Activated naive CD8-positive, alpha-beta T cell treated with anti-CD3 and anti-CD28 coated beads for 36 hours (primary cell): ENCODE measurements around the gene PRKN. TPM values are rescaled to one million over a fixed set of nuclear protein-coding genes. Genes with fewer than 3 reads are reported as not detected.

Source experiments
- DNase-seq: peaks from one replicate; pipeline ENCODE4 v3.0.0; 2021
- H3K27ac Mint-ChIP-seq: one replicate; pipeline ENCODE4 v1.8.0; 2022; ENCODE audit warnings: mild to moderate bottlenecking, moderate library complexity, mixed read lengths
- H3K27me3 Mint-ChIP-seq: one replicate; pipeline ENCODE4 v1.8.0; 2022; ENCODE audit warnings: mild to moderate bottlenecking, mixed read lengths
- H3K36me3 Mint-ChIP-seq: one replicate; pipeline ENCODE4 v1.8.0; 2021; ENCODE audit warnings: mild to moderate bottlenecking, mixed read lengths
- H3K4me1 Mint-ChIP-seq: one replicate; pipeline ENCODE4 v1.8.0; 2021; ENCODE audit warnings: mixed read lengths
- H3K4me3 Mint-ChIP-seq: one replicate; pipeline ENCODE4 v1.8.0; 2022; ENCODE audit warnings: mild to moderate bottlenecking, moderate library complexity, mixed read lengths
- H3K9me3 Mint-ChIP-seq: one replicate; pipeline ENCODE4 v1.8.0; 2022; ENCODE audit warnings: mixed read lengths
- total RNA-seq, 2 experiments: library from RNA; stranded (reverse); gene quantifications; one replicate each; pipeline ENCODE4 v1.2.3, GENCODE V29; 2021

The PRKN gene
- total RNA-seq, 2 experiments from 2014 or later = 0.26 to 0.52 TPM

GRCh38 chr6:162674452-162674851 lies 53.1 kb downstream of the PRKN start:
- Mint-ChIP-seq H3K4me3 (no peak overlapping the region), H3K27me3 (no peaks in the 10 kb centered on the region), H3K27ac (no peak overlapping the region), H3K9me3 (no peaks in the 10 kb centered on the region), H3K36me3 (peaks cover under 1% of the 10 kb centered on the region), H3K4me1 (no peaks in the 10 kb centered on the region)
- no peak for DNase-seq

DNA sequence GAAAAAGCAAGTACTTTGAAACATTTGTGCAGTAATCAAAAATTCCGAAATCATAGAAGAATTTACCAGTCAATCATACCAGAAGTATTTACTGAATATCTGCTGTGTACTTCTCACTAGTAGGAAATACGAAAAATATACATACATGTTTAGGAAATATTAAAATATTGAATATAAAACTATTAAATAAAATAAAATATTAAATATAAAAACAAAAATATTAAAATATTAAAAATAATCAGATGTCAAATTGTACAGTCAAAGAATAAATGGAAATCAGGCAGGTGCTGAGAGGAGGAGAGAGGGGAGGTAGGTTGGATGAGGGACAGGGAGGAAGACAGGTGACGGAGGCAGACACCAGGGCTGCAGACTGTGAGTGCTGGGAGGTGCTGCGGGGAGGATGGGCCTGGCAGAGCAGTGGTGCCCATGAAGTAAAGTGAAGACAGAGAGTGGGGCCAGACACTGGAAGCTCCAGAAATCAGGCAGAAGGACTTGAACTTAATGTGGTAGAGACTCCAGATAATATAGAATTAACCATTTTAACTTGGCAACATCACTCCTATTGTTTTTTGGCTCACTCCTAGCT lies 55.9 kb downstream of the PRKN start:
- Mint-ChIP-seq H3K27ac (no peak overlapping the region), H3K36me3 (peaks cover 5% of the 10 kb centered on the region), H3K4me3 (no peak overlapping the region), H3K4me1 (peaks cover 4% of the 10 kb centered on the region), H3K27me3 (no peaks in the 10 kb centered on the region), H3K9me3 (no peaks in the 10 kb centered on the region)
- no peak for DNase-seq

DNA sequence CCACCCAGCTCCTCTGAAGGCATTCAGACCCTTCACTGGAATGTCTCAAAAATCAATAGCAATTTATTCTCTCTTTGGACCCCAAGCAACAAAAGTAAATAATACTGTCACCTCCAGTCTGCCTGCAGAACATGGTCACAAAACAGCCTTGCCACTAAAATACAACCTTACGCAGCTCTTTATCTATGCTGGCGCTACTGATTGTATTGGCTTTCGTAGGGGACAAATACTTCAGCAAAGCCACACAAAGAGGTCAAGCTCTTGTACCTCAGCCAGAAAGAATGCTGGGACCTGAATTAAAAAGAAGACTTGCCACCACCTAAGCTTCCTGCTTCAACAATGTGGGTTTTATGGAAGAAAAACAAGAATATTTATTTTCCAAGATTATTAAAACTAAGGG lies 57.2 kb downstream of the PRKN start:
- Mint-ChIP-seq H3K27ac (no peak overlapping the region), H3K36me3 (peaks cover 5% of the 10 kb centered on the region), H3K4me3 (no peak overlapping the region), H3K4me1 (peaks cover 4% of the 10 kb centered on the region), H3K9me3 (peaks cover 5% of the 10 kb centered on the region), H3K27me3 (no peaks in the 10 kb centered on the region)
- DNase-seq = no peak

- no peak for DNase-seq
- H3K4me1 Mint-ChIP-seq = peaks cover 4% of the 10 kb centered on the region
- H3K27ac Mint-ChIP-seq = no peak overlapping the region
- peaks cover 6% of the 10 kb centered on the region for H3K9me3 Mint-ChIP-seq
- H3K27me3 Mint-ChIP-seq = no peaks in the 10 kb centered on the region
- H3K36me3 Mint-ChIP-seq = peaks cover 15% of the 10 kb centered on the region
- H3K4me3 Mint-ChIP-seq = no peak overlapping the region
These were observed 61.3 kb downstream of the PRKN start for GRCh38 chr6:162666246-162666645.

DNA sequence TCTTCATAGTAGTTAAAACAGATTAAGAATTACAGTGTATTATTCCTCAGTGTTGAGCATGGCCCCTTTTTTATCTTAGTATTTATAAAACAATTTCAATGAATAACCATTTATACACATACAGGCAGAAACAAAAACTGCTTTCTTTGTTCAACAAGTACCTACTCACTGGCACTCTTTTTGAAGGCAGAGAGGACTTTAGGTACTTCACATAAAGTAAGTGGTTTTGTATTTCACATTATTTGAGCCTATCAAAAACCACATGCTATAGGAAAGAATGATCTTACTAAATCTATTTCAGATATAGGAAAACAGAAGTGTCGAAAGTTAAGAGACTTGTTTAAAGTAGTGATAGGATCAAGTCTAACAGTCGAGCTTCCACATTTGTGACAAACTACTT lies 73.8 kb downstream of the PRKN start:
- Mint-ChIP-seq H3K27me3 (no peaks in the 10 kb centered on the region), H3K9me3 (no peaks in the 10 kb centered on the region), H3K4me1 (no peaks in the 10 kb centered on the region), H3K4me3 (no peak overlapping the region), H3K27ac (no peak overlapping the region), H3K36me3 (no peaks in the 10 kb centered on the region)
- DNase-seq = no peak

DNA sequence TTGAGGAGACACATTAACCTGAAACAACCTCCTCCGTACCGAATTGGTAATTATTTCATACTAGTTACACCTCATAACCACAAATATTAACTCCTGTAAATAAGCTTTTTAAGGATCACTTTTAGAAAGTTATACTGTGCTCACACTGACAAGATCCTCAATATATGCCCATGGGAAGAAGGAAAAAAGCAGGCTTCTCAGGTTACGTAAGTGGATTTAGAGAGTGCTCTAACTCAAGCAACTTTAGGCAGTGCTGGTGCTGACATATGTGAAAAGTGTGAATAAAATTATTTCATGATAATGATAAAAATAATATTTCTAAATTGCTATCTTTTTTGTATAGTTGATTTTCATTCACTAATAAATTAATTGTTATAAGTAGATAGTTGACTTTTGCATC lies 76.1 kb downstream of the PRKN start:
- H3K4me3 Mint-ChIP-seq = no peak overlapping the region
- H3K27me3 Mint-ChIP-seq = no peaks in the 10 kb centered on the region
- H3K27ac Mint-ChIP-seq = no peak overlapping the region
- H3K36me3 Mint-ChIP-seq = no peaks in the 10 kb centered on the region
- H3K4me1 Mint-ChIP-seq = no peaks in the 10 kb centered on the region
- H3K9me3 Mint-ChIP-seq = no peaks in the 10 kb centered on the region
- DNase-seq = no peak

DNA sequence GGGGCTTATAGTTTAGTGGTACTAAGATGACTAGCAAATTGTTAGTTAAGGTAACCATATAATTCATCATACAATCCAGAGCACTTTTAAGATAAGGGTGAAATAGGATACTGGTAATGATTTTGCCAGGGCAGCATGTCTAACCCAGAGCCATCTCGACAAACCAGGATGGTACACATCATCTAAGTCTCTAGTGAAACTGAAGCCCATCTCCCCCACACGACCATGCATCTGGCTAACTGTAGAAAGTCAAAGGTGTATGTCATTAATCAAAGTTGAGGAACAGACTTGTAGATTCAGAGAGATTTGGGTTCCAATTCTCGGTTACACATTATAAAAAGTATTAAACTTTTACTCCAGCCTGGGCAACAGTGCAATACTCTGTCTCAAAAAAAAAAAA lies 78.3 kb downstream of the PRKN start:
- Mint-ChIP-seq H3K4me1 (no peaks in the 10 kb centered on the region), H3K36me3 (no peaks in the 10 kb centered on the region), H3K27me3 (no peaks in the 10 kb centered on the region), H3K9me3 (no peaks in the 10 kb centered on the region), H3K27ac (no peak overlapping the region), H3K4me3 (no peak overlapping the region)
- no peak for DNase-seq

DNA sequence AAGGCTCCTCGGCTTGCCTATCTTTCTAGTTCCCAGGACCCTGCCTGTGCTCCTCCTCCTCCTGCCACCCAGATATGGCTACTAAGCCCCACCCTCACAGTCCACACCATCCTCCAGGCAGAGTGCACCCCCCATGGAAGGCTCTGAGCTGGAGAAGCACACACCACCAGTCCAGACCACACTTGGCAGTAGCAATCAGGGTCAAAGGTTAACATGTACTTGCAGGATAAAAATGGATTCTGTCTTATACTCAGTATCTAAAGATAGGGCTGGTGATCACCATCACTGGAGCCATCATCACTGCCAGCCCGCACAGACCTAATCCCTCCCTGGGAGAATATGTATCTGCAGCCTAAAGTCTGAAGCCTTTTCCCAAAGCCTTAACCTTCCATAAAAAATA lies 83.4 kb downstream of the PRKN start:
- no peak for DNase-seq
- no peak overlapping the region for H3K4me3 Mint-ChIP-seq
- no peaks in the 10 kb centered on the region for H3K36me3 Mint-ChIP-seq
- H3K4me1 Mint-ChIP-seq = no peaks in the 10 kb centered on the region
- H3K27me3 Mint-ChIP-seq = no peaks in the 10 kb centered on the region
- no peak overlapping the region for H3K27ac Mint-ChIP-seq
- H3K9me3 Mint-ChIP-seq = no peaks in the 10 kb centered on the region

GRCh38 chr6:162640756-162641155 lies 86.8 kb downstream of the PRKN start:
- H3K9me3 Mint-ChIP-seq = no peaks in the 10 kb centered on the region
- H3K36me3 Mint-ChIP-seq = no peaks in the 10 kb centered on the region
- H3K27me3 Mint-ChIP-seq = no peaks in the 10 kb centered on the region
- H3K4me1 Mint-ChIP-seq = no peaks in the 10 kb centered on the region
- no peak for DNase-seq
- no peak overlapping the region for H3K27ac Mint-ChIP-seq
- no peak overlapping the region for H3K4me3 Mint-ChIP-seq

DNA sequence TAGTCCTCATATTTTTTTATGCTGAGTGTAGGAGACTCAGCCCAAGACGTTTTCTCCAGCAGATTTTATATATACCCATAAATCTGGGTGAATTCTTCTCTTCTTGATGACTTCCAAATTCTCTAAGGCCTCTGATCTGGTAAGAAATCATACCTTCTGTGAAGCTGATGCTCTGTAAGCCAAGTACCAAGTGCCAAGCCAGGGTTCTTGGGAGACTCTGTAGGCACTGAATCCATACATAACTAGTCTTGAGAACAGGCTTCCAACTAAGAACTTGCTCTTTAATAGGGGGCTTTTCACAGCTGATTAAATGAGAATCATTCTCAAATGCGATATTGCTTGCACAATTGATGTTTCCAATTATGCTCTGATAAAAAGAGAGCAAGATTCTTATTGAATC lies 87.6 kb downstream of the PRKN start:
- Mint-ChIP-seq H3K9me3 (no peaks in the 10 kb centered on the region), H3K4me1 (no peaks in the 10 kb centered on the region), H3K4me3 (no peak overlapping the region), H3K36me3 (no peaks in the 10 kb centered on the region), H3K27ac (no peak overlapping the region), H3K27me3 (no peaks in the 10 kb centered on the region)
- DNase-seq = no peak

- Mint-ChIP-seq H3K27ac (no peak overlapping the region), H3K27me3 (no peaks in the 10 kb centered on the region), H3K9me3 (no peaks in the 10 kb centered on the region), H3K4me1 (no peaks in the 10 kb centered on the region), H3K4me3 (no peak overlapping the region), H3K36me3 (no peaks in the 10 kb centered on the region)
- no peak for DNase-seq
These were observed 88.5 kb downstream of the PRKN start for GRCh38 chr6:162638931-162639574.

GRCh38 chr6:162637317-162637716 lies 90.2 kb downstream of the PRKN start:
- no peaks in the 10 kb centered on the region for H3K4me1 Mint-ChIP-seq
- no peaks in the 10 kb centered on the region for H3K27me3 Mint-ChIP-seq
- DNase-seq = no peak
- no peak overlapping the region for H3K27ac Mint-ChIP-seq
- peaks cover under 1% of the 10 kb centered on the region for H3K36me3 Mint-ChIP-seq
- no peaks in the 10 kb centered on the region for H3K9me3 Mint-ChIP-seq
- H3K4me3 Mint-ChIP-seq = no peak overlapping the region

GRCh38 chr6:162636167-162636566 lies 91.4 kb downstream of the PRKN start:
- no peak for DNase-seq
- Mint-ChIP-seq H3K27me3 (no peaks in the 10 kb centered on the region), H3K4me3 (no peak overlapping the region), H3K9me3 (peaks cover 5% of the 10 kb centered on the region), H3K4me1 (no peaks in the 10 kb centered on the region), H3K27ac (no peak overlapping the region), H3K36me3 (peaks cover 10% of the 10 kb centered on the region)

DNA sequence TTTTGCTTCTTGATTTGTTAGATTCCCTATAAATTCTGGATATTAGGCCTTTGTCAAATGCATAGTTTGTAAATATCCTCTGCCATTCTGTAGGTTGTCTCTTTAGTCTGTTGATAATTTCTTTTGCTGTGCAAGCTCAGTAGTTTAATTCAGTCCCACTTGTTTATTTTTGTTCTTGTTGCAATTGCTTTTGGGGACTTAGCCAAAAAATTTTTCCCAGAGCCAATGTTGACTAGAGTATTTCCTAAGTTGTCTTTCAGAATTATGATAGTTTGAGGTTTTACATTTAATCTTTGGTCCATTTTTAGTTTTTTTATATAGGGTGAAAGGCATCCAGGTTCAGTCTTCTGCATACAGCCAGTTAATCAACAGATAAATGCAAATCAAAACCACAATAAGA lies 96.0 kb downstream of the PRKN start:
- no peak overlapping the region for H3K4me3 Mint-ChIP-seq
- H3K27me3 Mint-ChIP-seq = no peaks in the 10 kb centered on the region
- no peak for DNase-seq
- H3K27ac Mint-ChIP-seq = no peak overlapping the region
- H3K36me3 Mint-ChIP-seq = peaks cover 12% of the 10 kb centered on the region
- peaks cover 8% of the 10 kb centered on the region for H3K9me3 Mint-ChIP-seq
- H3K4me1 Mint-ChIP-seq = no peaks in the 10 kb centered on the region

DNA sequence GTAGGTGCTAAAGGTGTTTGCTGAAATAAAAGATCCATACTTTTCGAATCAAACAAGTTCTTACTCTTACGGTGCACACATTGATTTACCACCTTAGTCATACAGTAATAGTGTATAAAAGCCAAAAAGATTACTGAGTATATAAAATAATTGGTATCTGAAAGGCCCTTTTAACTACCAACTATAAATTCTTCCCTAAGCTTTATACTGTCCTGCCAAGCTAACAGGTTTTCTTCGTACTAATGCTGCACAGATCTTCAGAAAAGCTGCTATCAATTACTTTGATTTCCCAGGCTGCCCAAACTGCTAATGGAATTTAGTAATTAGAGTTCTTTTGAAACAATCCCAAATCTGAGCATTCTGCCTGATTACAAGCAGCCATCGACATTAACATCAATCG lies 97.5 kb downstream of the PRKN start:
- H3K4me3 Mint-ChIP-seq = no peak overlapping the region

GRCh38 chr6:162627825-162628224 lies 99.7 kb downstream of the PRKN start:
- Mint-ChIP-seq H3K9me3 (peaks cover 8% of the 10 kb centered on the region), H3K27ac (no peak overlapping the region), H3K36me3 (peaks cover 12% of the 10 kb centered on the region), H3K4me3 (no peak overlapping the region), H3K4me1 (no peaks in the 10 kb centered on the region), H3K27me3 (no peaks in the 10 kb centered on the region)
- no peak for DNase-seq

More for the DNA sequence above, 97.5 kb downstream of the PRKN start:
- Mint-ChIP-seq H3K27me3 (no peaks in the 10 kb centered on the region), H3K9me3 (peaks cover 8% of the 10 kb centered on the region), H3K4me1 (no peaks in the 10 kb centered on the region), H3K27ac (no peak overlapping the region), H3K36me3 (peaks cover 12% of the 10 kb centered on the region)
- DNase-seq = no peak
